ENCODE results near the gene FOXF2. TPM values are rescaled to one million over a fixed set of nuclear protein-coding genes. Genes with fewer than 3 reads are reported as not detected.

Gene FOXF2
- total RNA-seq, 4 donors from 2014 or later: 0.51 to 0.88 (median 0.75) TPM; not detected in 1

- TF ChIP-seq CTCF (IDR thresholded peaks at IDR 0.05; ENCODE audit: low read depth): no peak
These were observed 4.0 kb upstream of the FOXF2 start for GRCh38 chr6:1385129-1386037.

GRCh38 chr6:1386038-1386709 lies 3.2 kb upstream of the FOXF2 start:
- TF ChIP-seq CTCF (IDR thresholded peaks at IDR 0.05; ENCODE audit: low read depth): no peak

- TF ChIP-seq CTCF (IDR thresholded peaks at IDR 0.05; ENCODE audit: low read depth): no peak
These were observed 1.9 kb upstream of the FOXF2 start for GRCh38 chr6:1387538-1387875.

- no peak for TF ChIP-seq CTCF (IDR thresholded peaks at IDR 0.05; ENCODE audit: low read depth)
These were observed 1.3 kb upstream of the FOXF2 start for GRCh38 chr6:1387876-1388629.

GRCh38 chr6:1388630-1389368 lies 577 bp upstream of the FOXF2 start:
- no peak for TF ChIP-seq CTCF (IDR thresholded peaks at IDR 0.05; ENCODE audit: low read depth)

GRCh38 chr6:1390133-1390945 lies 963 bp downstream of the FOXF2 start:
- no peak for TF ChIP-seq CTCF (IDR thresholded peaks at IDR 0.05; ENCODE audit: low read depth)

Measured in subcutaneous adipose tissue (tissue), 4 donors.